Measurements from ENCODE around the gene CBFA2T2.

GRCh38 chr20:33667676-33668465 lies 178.0 kb downstream of the CBFA2T2 start:
- peak; percentile 84 for TF ChIP-seq CTCF (IDR thresholded peaks at IDR 0.05)
- no peak for TF ChIP-seq EZH2 (IDR thresholded peaks at IDR 0.05; ENCODE audit: borderline replicate concordance, insufficient read depth, low read depth, low read length, poor library complexity, severe bottlenecking)

Measured in B cell (primary cell).